HG03354 (cell line): Measurements from ENCODE around the gene CLEC18C.
"Not testable (repeated sequence)": the region's sequence is repeated elsewhere in the genome, so short reads cannot be mapped to it uniquely, and the experiment has no call there.

Source experiments
- ATAC-seq: cut with Tn5 transposase; IDR thresholded peaks from one replicate; pipeline ENCODE4 v1.9.1; 2021; ENCODE audit warnings: mild to moderate bottlenecking; ENCODE audit not compliant: unreplicated experiment, poor library complexity, severe bottlenecking

Gene CLEC18C

DNA sequence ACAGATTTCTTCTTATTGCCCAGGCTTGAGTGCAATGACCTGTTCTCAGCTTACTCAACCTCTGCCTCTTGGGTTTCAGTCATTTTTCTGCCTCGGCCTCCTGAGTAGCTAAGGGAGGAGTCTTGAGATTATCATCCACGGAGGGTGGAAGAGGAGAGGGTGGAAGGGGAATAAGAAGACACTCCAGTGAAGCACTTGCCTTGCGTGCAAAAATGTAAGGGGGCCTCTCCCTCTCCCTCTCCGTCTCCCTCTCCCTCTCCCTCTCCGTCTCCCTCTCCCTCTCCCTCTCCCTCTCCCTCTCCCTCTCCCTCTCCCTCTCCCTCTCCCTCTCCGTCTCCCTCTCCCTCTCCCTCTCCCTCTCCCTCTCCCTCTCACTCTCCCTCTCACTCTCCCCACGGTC, 29.9 kb downstream of the CLEC18C start:
- not testable (repeated sequence) for ATAC-seq

DNA sequence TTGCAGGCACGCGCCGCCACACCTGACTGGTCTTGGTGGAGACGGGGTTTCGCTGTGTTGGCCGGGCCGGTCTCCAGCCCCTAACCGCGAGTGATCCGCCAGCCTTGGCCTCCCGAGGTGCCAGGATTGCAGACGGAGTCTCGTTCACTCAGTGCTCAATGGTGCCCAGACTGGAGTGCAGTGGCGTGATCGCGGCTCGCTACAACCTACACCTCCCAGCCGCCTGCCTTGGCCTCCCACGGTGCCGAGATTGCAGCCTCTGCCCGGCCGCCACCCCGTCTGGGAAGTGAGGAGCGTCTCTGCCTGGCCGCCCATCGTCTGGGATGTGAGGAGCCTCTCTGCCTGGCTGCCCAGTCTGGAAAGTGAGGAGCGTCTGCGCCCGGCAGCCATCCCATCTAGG, 30.4 kb downstream of the CLEC18C start:
- not testable (repeated sequence) for ATAC-seq

DNA sequence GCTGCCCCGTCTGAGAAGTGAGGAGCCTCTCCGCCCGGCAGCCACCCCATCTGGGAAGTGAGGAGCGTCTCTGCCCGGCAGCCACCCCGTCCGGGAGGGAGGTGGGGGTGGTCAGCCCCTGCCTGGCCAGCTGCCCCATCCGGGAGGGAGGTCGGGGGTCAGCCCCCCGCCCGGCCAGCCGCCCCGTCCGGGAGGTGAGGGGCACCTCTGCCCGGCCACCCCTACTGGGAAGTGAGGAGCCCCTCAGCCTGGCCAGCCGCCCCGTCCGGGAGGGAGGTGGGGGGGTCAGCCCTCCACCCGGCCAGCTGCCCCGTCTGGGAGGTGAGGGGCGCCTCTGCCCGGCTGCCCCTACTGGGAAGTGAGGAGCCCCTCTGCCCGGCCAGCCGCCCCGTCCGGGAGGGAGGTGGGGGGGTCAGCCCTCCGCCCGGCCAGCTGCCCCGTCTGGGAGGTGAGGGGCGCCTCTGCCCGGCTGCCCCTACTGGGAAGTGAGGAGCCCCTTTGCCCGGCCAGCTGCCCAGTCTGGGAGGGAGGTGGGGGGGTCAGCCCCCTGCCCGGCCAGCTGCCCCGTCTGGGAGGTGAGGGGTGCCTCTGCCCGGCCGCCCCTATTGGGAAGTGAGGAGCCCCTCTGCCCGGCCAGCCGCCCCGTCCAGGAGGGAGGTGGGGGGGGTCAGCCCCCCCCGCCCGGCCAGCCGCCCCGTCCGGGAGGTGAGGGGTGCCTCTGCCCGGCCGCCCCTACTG, 31.2 kb downstream of the CLEC18C start:
- not testable (repeated sequence) for ATAC-seq

DNA sequence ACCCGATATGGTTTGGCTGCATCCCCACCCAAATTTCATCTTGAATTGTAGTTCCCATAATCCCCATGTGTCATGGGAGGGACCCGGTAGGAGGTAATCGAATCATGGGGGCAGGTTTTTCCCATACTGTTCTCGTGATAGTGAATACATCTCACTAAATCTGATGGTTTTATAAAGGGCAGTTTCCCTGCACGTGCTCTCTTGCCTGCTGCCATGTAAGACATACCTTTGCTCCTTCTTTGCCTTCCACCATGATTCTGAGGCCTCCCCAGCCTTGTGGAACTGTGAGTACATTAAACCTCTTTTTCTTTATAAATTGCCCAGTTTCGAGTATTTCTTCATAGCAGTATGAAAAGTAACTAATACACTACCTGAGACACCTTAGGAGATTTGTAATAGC, 32.8 kb downstream of the CLEC18C start:
- not testable (repeated sequence) for ATAC-seq

DNA sequence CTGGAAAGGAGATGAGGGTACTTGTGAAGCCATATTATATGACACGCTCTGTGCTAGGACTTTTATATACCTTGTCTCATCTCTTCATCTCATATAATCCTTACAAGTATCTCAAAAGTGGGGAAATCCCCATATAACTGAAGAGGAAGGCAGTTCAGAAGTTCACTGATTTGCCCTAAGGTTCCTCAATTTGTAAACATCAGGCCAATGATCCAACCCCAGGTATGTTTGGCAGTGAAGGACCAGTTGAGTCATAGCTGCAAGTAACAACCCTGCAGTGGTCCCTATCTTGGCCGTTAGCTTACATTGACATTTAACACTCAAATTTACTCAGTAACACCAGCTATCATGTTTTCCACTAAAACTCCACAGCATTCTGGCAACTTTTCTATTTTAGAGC, 45.0 kb downstream of the CLEC18C start:
- not testable (repeated sequence) for ATAC-seq

DNA sequence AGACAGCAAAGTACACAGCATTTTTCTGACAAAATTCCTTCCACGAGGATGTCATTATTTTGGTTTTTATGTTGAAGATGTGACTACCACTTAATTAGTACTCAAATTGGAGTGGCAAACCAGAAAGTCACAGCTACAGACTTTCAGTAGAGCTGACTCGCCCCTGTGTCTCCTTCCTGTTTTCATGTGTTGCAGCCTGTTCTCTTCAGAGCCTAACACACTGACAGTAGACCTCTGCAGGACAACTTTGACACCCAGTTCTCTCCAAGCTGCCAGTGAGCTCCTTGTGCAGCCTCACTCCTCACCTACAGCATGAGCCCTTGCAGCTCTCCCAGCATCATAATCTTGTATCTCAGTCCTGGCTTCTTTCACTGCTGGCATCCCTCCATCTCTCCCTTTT, 49.0 kb downstream of the CLEC18C start:
- not testable (repeated sequence) for ATAC-seq

DNA sequence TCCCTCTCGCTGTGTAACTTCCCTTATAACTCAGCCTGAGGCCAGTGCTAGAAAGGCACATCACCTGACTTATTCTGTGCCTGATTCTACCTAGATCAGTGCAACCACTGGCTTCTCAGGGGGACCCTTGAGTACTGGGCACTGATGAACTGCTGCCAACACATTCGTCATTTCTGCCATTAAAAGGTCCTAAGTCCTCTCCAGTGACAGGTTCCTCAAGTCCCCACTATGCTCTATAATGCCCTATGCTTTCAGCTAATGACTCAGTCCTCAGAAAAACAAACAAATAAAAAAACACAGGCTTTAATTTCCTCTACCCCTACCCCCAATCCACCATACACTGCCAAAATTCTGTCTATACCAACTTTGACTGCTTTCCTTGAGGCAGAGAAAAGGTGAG, 49.6 kb downstream of the CLEC18C start:
- not testable (repeated sequence) for ATAC-seq

DNA sequence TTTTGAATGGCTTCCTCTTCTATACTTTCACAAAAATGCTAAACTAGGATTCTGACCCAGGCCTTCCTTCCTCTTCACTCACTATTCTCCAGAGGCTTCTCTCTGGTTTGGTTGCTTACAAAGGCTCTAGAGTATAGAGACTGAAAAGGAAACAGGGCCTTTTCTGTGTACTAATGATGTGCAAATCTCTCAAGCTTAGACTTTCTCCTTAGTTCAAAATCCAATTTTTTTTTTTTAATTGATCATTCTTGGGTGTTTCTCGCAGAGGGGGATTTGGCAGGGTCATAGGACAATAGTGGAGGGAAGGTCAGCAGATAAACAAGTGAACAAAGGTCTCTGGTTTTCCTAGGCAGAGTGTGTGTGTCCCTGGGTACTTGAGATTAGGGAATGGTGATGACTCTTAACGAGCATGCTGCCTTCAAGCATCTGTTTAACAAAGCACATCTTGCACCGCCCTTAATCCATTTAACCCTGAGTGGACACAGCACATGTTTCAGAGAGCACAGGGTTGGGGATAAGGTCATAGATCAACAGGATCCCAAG, 50.5 kb downstream of the CLEC18C start:
- not testable (repeated sequence) for ATAC-seq

DNA sequence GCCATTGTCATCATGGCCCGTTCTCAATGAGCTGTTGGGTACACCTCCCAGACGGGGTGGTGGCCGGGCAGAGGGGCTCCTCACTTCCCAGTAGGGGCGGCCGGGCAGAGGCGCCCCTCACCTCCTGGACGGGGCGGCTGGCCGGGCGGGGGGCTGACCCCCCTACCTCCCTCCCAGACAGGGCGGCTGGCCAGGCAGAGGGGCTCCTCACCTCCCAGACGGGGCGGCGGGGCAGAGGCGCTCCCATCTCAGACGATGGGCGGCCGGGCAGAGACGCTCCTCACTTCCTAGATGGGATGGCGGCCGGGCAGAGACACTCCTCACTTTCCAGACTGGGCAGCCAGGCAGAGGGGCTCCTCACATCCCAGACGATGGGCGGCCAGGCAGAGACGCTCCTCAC, 51.1 kb downstream of the CLEC18C start:
- not testable (repeated sequence) for ATAC-seq

DNA sequence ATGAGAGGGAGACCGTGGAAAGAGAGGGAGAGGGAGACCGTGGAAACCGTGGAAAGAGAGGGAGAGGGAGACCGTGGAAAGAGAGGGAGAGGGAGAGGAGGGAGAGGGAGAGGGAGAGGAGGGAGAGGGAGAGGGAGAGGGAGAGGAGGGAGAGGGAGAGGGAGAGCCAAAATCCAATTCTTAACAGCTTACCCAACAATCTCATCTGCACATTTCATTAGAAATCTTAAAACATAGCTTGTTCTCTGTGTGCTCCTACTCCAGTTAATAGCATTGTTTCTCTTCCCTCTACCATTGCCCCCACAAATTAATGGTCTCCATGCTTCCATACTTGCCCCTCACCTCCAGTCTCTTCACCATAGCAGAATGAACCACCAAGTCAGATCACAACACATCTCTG, 51.8 kb downstream of the CLEC18C start:
- not testable (repeated sequence) for ATAC-seq

DNA sequence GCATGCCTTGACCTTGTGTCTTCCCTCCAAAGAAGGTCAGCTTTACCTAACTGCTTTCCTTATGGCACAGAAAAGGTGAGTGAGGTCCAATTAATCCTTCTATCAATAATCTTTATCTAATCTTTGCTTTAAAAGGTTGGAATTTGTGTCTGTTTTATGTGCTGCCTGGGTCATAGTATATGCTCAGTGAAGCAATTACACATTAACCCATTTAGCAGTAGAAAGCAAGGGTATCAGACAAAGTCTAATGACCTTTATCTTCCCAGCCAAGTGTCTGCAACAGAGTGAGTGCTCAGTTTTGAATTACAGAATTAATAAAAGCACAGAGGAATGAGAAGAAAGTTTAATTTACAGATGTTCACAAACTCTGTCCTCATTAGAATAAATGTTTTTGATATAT, 52.4 kb downstream of the CLEC18C start:
- ATAC-seq: not testable (repeated sequence)

DNA sequence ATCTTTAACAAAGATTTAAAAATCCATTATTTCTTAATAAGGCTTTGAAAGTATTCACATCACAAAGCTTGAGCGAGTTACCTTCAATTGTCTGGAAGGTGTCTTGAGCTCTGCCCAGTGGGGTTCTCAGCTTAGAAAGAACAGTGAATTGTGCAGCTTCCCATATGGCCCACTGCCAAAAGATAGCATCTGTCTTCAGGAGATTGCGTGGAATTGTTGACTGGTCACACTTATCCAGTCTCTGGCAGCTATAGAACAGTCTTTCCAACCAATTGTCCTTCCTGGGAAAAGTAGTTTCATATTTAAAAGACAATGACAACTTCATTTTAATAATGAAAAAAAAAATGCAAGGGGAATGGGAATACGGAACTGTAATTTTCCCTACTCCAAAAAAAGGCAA, 58.2 kb downstream of the CLEC18C start:
- not testable (repeated sequence) for ATAC-seq
